GM12891 (cell line): Measurements from ENCODE around the gene R3HDM2.

ENCODE experiments used
- POLR2A ChIP-seq: IDR thresholded peaks from 2 replicates; pipeline ENCODE4 v1.6.1; 2011; ENCODE audit warnings: low read depth, low read length, control low read depth
- POLR2AphosphoS5 ChIP-seq: IDR thresholded peaks from 2 replicates; pipeline ENCODE4 v1.6.1; 2011; ENCODE audit warnings: low read depth, low read length, control low read depth

DNA sequence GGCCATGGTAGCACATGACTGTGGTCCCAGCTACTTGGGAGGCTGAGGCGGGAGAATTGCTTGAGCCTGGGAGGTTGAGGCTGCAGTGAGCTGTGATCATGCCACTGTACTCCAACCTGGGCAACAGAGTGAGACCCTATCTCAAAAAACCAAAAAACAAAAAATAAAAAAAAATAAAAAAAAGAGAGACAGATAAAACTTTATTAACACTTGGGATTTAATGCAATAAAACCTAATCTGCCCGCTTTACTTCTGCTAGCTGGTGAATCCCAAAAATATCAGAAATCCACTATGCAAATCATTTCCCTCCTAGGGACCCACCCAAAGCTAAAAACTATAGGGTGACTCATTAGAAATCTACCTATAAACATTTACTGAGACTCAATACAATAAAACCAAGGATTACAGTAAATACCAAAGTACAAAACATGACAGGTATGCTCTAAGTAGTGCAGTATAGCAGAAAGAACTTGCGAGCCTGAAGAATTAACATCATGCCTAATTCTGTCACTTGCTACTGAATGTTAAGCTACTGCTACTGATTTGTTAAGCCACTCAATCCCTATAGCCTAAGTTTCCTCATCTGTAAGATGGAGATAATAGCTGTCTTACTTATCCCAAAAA lies 129.8 kb downstream of the R3HDM2 start:
- TF ChIP-seq POLR2A = no peak
- TF ChIP-seq POLR2AphosphoS5 = no peak
